ENCODE data around the gene FTCDNL1.

GRCh38 chr2:199841409-199841808 is 9.6 kb downstream of the FTCDNL1 start:
- TF ChIP-seq GATA2 (IDR thresholded peaks at IDR 0.05; ENCODE audit: low read depth, low read length) (no peak), GATA3 (IDR thresholded peaks at IDR 0.05; ENCODE audit: low read depth, low read length) (no peak)
